Stimulated activated effector memory CD8-positive, alpha-beta T cell treated with anti-CD3 and anti-CD28 coated beads, Interleukin-12 subunit alpha, Interleukin-12 subunit beta, amount 100 ng/mL, for 72 hours (primary cell): Measurements from ENCODE around the gene NEK6.

Source experiments
- ATAC-seq: fragments of 150-1000 bp; cut with Tn5 transposase; 2 replicates; pipeline ENCODE4 v1.10.0; 2021
- DNase-seq, 2 donors: peaks; one replicate each; pipeline ENCODE4 v3.0.0; 2021 to 2022; ENCODE audit warnings: low spot score in 2 of 2
- H3K27ac Mint-ChIP-seq: one replicate; pipeline ENCODE4 v1.8.0; 2022; ENCODE audit warnings: mild to moderate bottlenecking, mixed read lengths
- H3K36me3 Mint-ChIP-seq: one replicate; pipeline ENCODE4 v1.8.0; 2022; ENCODE audit warnings: mild to moderate bottlenecking, mixed read lengths
- H3K4me1 Mint-ChIP-seq: one replicate; pipeline ENCODE4 v1.8.0; 2022; ENCODE audit warnings: mixed read lengths
- H3K4me3 Mint-ChIP-seq: one replicate; pipeline ENCODE4 v1.8.0; 2022; ENCODE audit warnings: mild to moderate bottlenecking, mixed read lengths
- H3K9me3 Mint-ChIP-seq: one replicate; pipeline ENCODE4 v1.8.0; 2022; ENCODE audit warnings: mixed read lengths

The NEK6 gene

GRCh38 chr9:124373851-124374250 is 116.1 kb downstream of the NEK6 start:
- H3K4me1 Mint-ChIP-seq = peaks cover 24% of the 10 kb centered on the region
- H3K36me3 Mint-ChIP-seq = peaks cover 27% of the 10 kb centered on the region
- H3K27ac Mint-ChIP-seq = no peak overlapping the region
- ATAC-seq = no peak
- no peak for DNase-seq
- no peak overlapping the region for H3K4me3 Mint-ChIP-seq
- H3K9me3 Mint-ChIP-seq = no peaks in the 10 kb centered on the region

- H3K4me3 Mint-ChIP-seq = no peak overlapping the region
- no peak for ATAC-seq
- peaks cover 46% of the 10 kb centered on the region for H3K36me3 Mint-ChIP-seq
- H3K4me1 Mint-ChIP-seq = peaks cover 27% of the 10 kb centered on the region
- H3K27ac Mint-ChIP-seq = no peak overlapping the region
- DNase-seq = no peak
- H3K9me3 Mint-ChIP-seq = no peaks in the 10 kb centered on the region
Measured at GRCh38 chr9:124375726-124376125, 118.0 kb downstream of the NEK6 start.

GRCh38 chr9:124376329-124376728 is 118.6 kb downstream of the NEK6 start:
- Mint-ChIP-seq H3K36me3 (peaks cover 42% of the 10 kb centered on the region), H3K4me3 (no peak overlapping the region), H3K9me3 (no peaks in the 10 kb centered on the region), H3K4me1 (peaks cover 26% of the 10 kb centered on the region), H3K27ac (peak overlapping the region; percentile 32)
- ATAC-seq (no peak), DNase-seq (peak in 1 of 2 donors; percentile 18)

- ATAC-seq (no peak), DNase-seq (peak in 1 of 2 donors; percentile 25)
- Mint-ChIP-seq H3K4me3 (no peak overlapping the region), H3K9me3 (no peaks in the 10 kb centered on the region), H3K36me3 (peaks cover 48% of the 10 kb centered on the region), H3K27ac (peak overlapping the region; percentile 32), H3K4me1 (peaks cover 14% of the 10 kb centered on the region)
Measured at GRCh38 chr9:124377551-124378406, 120.0 kb downstream of the NEK6 start.

GRCh38 chr9:124381170-124381945 is 123.6 kb downstream of the NEK6 start:
- peak; percentile 72 for ATAC-seq
- peaks cover 71% of the 10 kb centered on the region for H3K36me3 Mint-ChIP-seq
- DNase-seq = no peak
- H3K27ac Mint-ChIP-seq = no peak overlapping the region
- peaks cover 19% of the 10 kb centered on the region for H3K4me1 Mint-ChIP-seq
- H3K9me3 Mint-ChIP-seq = no peaks in the 10 kb centered on the region
- H3K4me3 Mint-ChIP-seq = no peak overlapping the region

GRCh38 chr9:124384210-124384609 is 126.5 kb downstream of the NEK6 start:
- Mint-ChIP-seq H3K4me1 (peaks cover 28% of the 10 kb centered on the region), H3K36me3 (peaks cover 70% of the 10 kb centered on the region), H3K4me3 (no peak overlapping the region), H3K9me3 (no peaks in the 10 kb centered on the region), H3K27ac (no peak overlapping the region)
- ATAC-seq (no peak), DNase-seq (no peak)

GRCh38 chr9:124384846-124385245 is 127.1 kb downstream of the NEK6 start:
- no peak for ATAC-seq
- peaks cover 64% of the 10 kb centered on the region for H3K36me3 Mint-ChIP-seq
- H3K9me3 Mint-ChIP-seq = no peaks in the 10 kb centered on the region

GRCh38 chr9:124385623-124386022 is 127.9 kb downstream of the NEK6 start:
- H3K4me1 Mint-ChIP-seq = peaks cover 29% of the 10 kb centered on the region
- H3K4me3 Mint-ChIP-seq = no peak overlapping the region
- ATAC-seq (no peak), DNase-seq (no peak)
- H3K9me3 Mint-ChIP-seq = no peaks in the 10 kb centered on the region
- H3K27ac Mint-ChIP-seq = no peak overlapping the region
- peaks cover 56% of the 10 kb centered on the region for H3K36me3 Mint-ChIP-seq

More at GRCh38 chr9:124384846-124385245, 127.1 kb downstream of the NEK6 start:
- H3K4me3 Mint-ChIP-seq = no peak overlapping the region
- no peak for DNase-seq
- H3K4me1 Mint-ChIP-seq = peaks cover 28% of the 10 kb centered on the region
- H3K27ac Mint-ChIP-seq = no peak overlapping the region

GRCh38 chr9:124386201-124386600 is 128.5 kb downstream of the NEK6 start:
- ATAC-seq = no peak
- Mint-ChIP-seq H3K27ac (no peak overlapping the region), H3K36me3 (peaks cover 59% of the 10 kb centered on the region), H3K4me3 (no peak overlapping the region), H3K4me1 (peaks cover 35% of the 10 kb centered on the region), H3K9me3 (no peaks in the 10 kb centered on the region)
- DNase-seq = no peak

GRCh38 chr9:124388275-124389048 is 130.7 kb downstream of the NEK6 start:
- Mint-ChIP-seq H3K27ac (no peak overlapping the region), H3K36me3 (peaks cover 49% of the 10 kb centered on the region), H3K4me3 (no peak overlapping the region), H3K4me1 (peaks cover 50% of the 10 kb centered on the region), H3K9me3 (no peaks in the 10 kb centered on the region)
- no peak for DNase-seq
- ATAC-seq = no peak

GRCh38 chr9:124389146-124389939 is 131.6 kb downstream of the NEK6 start:
- ATAC-seq = no peak
- no peaks in the 10 kb centered on the region for H3K9me3 Mint-ChIP-seq
- H3K4me3 Mint-ChIP-seq = no peak overlapping the region
- H3K27ac Mint-ChIP-seq = peak overlapping the region; percentile 78
- peaks cover 49% of the 10 kb centered on the region for H3K36me3 Mint-ChIP-seq
- no peak for DNase-seq
- peaks cover 56% of the 10 kb centered on the region for H3K4me1 Mint-ChIP-seq

GRCh38 chr9:124390794-124391658 is 133.3 kb downstream of the NEK6 start:
- DNase-seq (no peak), ATAC-seq (no peak)
- peaks cover 64% of the 10 kb centered on the region for H3K4me1 Mint-ChIP-seq
- no peak overlapping the region for H3K4me3 Mint-ChIP-seq
- H3K27ac Mint-ChIP-seq = no peak overlapping the region
- H3K9me3 Mint-ChIP-seq = no peaks in the 10 kb centered on the region
- H3K36me3 Mint-ChIP-seq = peaks cover 44% of the 10 kb centered on the region

- no peak for ATAC-seq
- Mint-ChIP-seq H3K4me3 (no peak overlapping the region), H3K27ac (no peak overlapping the region), H3K4me1 (peaks cover 62% of the 10 kb centered on the region), H3K9me3 (no peaks in the 10 kb centered on the region), H3K36me3 (peaks cover 43% of the 10 kb centered on the region)
- no peak for DNase-seq
Measured at GRCh38 chr9:124392254-124392870, 134.6 kb downstream of the NEK6 start.
